PC-9 (cell line): ENCODE measurements around the gene MYO18B.

Experiments used
- EZH2 ChIP-seq: fragments of 200-600 bp; sonication (generic); IDR thresholded peaks from 2 replicates; pipeline ENCODE4 v1.8.0; 2017; ENCODE audit warnings: antibody characterized with exemption, low read depth
- TF ChIP-seq, protein P1 (sequence below): fragments of 200-600 bp; sonication (generic); conservative IDR thresholded peaks from 2 replicates; pipeline ENCODE4 v1.6.1; 2017; ENCODE audit warnings: mixed run types, antibody characterized with exemption, mild to moderate bottlenecking, moderate library complexity

- TF ChIP-seq, protein P1, sequence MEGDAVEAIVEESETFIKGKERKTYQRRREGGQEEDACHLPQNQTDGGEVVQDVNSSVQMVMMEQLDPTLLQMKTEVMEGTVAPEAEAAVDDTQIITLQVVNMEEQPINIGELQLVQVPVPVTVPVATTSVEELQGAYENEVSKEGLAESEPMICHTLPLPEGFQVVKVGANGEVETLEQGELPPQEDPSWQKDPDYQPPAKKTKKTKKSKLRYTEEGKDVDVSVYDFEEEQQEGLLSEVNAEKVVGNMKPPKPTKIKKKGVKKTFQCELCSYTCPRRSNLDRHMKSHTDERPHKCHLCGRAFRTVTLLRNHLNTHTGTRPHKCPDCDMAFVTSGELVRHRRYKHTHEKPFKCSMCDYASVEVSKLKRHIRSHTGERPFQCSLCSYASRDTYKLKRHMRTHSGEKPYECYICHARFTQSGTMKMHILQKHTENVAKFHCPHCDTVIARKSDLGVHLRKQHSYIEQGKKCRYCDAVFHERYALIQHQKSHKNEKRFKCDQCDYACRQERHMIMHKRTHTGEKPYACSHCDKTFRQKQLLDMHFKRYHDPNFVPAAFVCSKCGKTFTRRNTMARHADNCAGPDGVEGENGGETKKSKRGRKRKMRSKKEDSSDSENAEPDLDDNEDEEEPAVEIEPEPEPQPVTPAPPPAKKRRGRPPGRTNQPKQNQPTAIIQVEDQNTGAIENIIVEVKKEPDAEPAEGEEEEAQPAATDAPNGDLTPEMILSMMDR = no peak
- no peak for TF ChIP-seq EZH2
Measured at GRCh38 chr22:25841775-25842174, 99.8 kb downstream of the MYO18B start.
